HT-29 (cell line): Measurements from ENCODE around the gene AUH. TPM values are rescaled to one million over a fixed set of nuclear protein-coding genes. Genes with fewer than 3 reads are reported as not detected.
"Not testable (repeated sequence)": the region's sequence is repeated elsewhere in the genome, so short reads cannot be mapped to it uniquely, and the experiment has no call there.

Experiments used
- DNase-seq: peaks from one replicate; pipeline ENCODE4 v3.0.0-alpha.2; 2015; ENCODE audit warnings: low spot score
- total RNA-seq: library from RNA; depleted of rRNA; stranded (reverse); fragments of >200 nt; shearing (Covaris generic); gene quantifications from 2 replicates; pipeline ENCODE4 v1.2.3, GENCODE V29; 2014; rRNA removed

The AUH gene, protein sequence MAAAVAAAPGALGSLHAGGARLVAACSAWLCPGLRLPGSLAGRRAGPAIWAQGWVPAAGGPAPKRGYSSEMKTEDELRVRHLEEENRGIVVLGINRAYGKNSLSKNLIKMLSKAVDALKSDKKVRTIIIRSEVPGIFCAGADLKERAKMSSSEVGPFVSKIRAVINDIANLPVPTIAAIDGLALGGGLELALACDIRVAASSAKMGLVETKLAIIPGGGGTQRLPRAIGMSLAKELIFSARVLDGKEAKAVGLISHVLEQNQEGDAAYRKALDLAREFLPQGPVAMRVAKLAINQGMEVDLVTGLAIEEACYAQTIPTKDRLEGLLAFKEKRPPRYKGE
- 28.6 TPM in 2 replicates for total RNA-seq

DNA sequence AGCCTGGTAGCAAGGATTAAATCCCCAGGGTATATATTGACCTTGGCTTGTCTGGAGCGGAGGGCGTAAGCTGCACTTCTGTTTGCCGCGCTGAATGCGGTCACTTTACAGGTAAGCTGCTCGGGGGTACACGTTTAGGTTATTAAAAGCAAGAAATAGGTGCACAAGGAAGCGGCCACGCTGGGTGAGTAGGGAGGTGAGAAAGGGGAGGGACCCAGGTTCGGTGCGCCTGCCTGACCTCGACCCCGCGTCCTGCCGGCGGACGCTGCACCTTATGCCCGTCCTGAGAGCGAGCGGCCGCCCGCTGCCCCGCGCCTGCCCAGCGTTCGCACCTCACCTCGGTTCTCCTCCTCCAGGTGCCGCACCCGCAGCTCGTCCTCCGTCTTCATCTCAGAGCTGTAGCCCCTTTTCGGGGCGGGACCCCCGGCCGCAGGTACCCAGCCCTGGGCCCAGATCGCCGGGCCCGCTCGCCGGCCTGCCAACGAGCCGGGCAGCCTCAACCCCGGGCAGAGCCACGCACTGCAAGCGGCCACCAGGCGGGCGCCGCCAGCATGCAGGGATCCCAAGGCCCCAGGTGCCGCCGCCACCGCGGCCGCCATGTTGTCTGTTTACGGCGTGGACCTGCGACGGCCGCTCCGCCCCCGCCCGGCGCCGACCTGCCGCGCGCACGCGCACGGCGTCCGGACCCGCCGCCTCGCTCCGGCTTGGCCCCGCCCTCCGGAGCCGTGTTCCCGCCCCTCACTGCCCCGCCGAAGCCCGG lies at the start of gene AUH:
AUH (minus strand) TSS at position 628 of the 760 bp plus-strand sequence; CDS start at position 599, 29 bp downstream.
- peak; percentile 75 for DNase-seq

- no peak for DNase-seq
Measured at GRCh38 chr9:91411096-91411771, 49.5 kb upstream of the AUH start.

- no peak for DNase-seq
Measured at GRCh38 chr9:91410161-91410560, 48.4 kb upstream of the AUH start.

DNA sequence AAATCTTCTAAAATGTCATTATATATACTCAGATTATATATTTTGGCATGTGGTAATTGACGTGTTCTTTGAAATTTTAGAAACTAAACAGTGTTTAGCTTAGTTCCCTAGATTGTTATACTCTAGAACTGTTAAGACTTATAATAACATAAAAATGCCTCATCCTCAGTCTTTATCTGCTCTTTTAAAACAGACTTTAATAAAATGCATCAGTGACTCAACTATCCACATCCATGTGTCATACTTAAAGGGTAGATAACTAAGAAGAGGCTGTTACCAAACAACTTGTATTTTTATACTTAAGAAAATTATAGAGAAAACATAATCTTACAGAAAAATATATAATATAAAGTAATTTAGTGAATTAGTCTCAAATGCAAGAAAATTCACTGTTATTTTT lies 46.8 kb upstream of the AUH start:
- no peak for DNase-seq

DNA sequence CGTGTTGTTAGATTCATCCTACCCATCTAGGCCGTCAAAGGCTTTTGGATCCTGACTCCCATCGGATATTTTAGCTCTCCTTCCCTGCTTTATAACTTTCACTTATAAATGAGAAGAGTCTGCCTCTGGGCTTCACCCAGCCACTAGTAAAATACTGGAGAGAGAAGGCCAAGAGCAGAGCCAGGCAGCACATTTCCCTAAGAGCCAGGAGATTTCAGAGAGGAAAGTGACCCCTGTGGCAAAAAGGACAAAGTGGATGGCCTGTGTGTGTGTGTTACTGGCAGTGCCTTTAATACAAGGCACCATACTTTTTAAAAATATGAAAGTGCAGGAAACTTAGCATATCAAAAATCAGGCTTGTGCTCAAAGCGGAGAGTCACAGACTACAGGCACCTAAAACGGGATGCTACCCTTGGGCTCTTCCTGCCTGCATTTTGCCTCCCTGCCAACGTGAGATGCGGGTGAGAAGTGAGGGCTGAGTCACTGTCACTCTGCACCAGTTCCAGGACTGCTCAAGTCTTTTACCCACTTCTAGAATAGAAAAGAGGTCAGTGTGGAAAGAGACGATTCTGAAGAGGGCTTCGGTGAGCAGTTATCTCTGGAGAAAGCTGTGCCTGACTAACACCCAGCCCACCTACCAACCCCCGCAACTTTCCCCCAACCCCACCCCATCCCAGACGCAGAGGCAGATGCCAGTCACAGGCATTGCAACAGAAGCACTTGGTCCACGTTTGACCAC lies 46.0 kb upstream of the AUH start:
- no peak for DNase-seq

DNA sequence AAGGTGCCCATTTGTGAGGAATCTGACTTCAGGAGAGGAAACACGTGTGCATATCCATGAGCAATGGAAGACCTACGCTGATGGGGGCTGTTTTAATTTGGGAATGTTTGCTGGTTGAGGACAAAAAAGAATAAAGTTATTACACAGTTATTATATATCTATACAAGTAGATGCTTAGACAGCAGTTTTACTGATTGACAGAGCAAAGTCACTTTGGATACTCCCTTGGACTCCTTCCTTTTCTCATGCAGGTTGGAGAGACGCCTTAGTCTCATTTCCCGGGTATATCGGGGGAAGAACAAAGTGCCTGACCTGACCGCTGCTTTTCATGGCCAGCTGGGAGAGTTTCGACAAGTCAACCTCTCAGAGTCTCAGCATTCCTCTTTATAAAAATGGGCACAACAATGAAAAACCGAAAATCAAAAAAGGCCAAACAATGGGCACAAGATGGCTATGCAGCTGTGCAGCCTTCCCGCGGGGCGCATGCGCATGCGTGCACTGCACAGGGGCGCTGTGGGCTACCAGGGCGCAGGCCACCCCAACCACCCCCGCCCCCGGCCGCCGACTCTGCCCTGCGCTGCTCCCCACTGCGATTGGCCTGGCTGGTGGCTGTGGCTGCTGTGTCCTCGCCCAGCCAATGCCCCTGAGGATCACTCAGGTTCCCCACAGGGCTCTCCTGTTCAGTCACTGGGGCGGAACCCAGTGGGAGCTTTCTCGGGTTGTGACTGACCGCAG lies 43.8 kb upstream of the AUH start:
- DNase-seq = no peak

- no peak for DNase-seq
Measured at GRCh38 chr9:91403665-91404543, 42.2 kb upstream of the AUH start.

DNA sequence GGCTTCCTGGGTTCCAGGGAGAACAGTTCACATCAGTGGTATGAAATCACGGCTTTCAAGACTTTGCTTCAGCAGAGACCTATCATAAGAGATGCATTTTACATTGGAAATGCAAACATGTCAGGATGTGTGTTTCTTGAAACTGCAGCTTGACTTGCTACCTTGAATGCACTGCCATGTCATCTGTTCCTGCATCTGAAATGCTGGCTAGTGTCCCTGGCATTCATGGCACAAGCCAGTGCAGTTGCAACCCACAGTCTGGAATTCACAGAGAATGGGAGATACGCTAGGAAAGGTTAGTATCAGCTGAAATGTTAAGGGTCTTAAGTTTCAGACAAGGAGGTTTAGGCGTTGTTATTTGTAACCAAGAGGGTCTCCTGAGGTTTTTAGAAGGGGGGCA lies 37.2 kb upstream of the AUH start:
- DNase-seq = no peak

GRCh38 chr9:91395553-91396471 lies 34.1 kb upstream of the AUH start:
- no peak for DNase-seq

DNA sequence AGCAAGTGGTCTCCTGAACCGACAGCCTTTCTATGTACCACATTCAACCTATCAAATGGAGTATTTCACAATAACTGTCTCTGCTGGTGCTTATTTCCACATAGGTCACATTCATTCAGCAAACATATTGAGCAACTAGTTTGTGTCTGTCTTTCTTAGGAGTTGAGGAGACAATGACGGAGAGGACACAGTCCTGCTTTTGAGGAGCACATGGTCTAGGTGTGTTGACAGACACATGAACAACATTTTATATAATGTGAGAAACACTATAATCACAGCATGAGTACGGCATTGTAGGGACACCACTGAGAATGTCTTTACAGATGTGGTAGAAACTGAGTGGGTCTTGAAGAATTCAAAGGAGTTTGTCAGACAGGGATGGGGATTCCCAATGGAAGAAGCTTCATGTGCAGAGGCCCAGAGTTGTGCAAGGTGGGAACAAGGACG lies 33.4 kb upstream of the AUH start:
- DNase-seq = no peak

- DNase-seq = no peak
Measured at GRCh38 chr9:91393826-91394225, 32.1 kb upstream of the AUH start.

DNA sequence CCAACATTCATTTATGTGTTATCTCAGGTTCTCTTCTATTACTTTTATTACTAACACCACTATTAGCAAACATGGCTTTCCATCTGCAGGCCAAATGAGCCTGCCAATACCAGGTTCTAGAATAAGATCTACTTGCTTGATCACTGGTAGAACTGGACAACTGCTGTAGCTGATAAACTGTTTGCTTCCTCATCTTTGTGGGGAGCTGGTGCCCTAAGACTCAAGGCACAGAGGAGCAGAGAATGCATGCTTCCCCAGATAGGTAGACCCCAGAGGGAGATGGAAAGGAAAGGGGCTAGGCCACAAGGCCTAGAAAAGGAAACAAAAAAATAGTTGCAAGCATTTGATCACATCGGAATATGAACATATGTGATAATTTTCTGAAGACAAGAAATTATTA lies 30.7 kb upstream of the AUH start:
- no peak for DNase-seq

GRCh38 chr9:91391818-91392217 lies 30.1 kb upstream of the AUH start:
- no peak for DNase-seq

GRCh38 chr9:91391412-91391811 lies 29.7 kb upstream of the AUH start:
- DNase-seq = no peak

DNA sequence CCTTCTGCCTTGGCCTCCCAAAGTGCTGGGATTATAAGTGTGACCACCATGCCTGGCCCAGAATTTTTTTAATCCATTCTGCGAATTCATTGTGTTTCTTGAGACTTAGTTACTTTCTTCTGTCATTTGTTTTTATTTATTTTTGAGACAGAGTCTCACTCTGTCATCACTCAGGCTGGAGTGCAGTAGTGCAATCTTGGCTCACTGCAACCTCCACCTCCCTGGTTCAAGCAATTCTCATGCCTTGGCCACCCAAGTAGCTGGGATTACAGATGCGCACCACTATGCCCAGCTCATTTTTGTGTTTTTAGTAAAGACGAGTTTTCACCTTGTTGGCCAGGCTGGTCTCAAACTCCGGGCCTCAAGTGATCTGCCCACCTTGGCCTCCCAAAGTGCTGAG lies 28.0 kb upstream of the AUH start:
- not testable (repeated sequence) for DNase-seq

- DNase-seq = no peak
Measured at GRCh38 chr9:91386765-91387164, 25.0 kb upstream of the AUH start.

- no peak for DNase-seq
Measured at GRCh38 chr9:91384954-91385353, 23.2 kb upstream of the AUH start.

GRCh38 chr9:91383577-91383976 lies 21.9 kb upstream of the AUH start:
- DNase-seq = no peak

DNA sequence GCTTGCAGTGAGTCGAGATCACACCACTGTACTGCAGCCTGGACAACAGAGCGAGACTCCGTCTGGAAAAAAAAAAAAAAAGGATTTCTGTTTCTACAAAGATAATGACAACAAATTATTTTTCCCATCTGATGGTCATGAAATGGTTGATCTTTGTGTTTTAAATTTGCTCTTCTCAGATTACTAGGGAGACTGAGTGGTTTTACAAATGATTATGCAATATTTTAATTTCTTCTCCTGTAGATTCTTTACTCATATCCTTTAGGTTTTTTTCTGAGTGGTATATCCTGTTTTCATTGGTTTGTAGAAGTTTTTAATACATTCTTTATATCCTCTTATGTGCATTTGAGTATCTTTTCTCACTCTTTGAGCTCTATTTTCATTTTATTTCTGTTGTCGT lies 20.6 kb upstream of the AUH start:
- no peak for DNase-seq
